SK-N-SH (cell line): ENCODE data around the gene UQCR10. TPM values are rescaled to one million over a fixed set of nuclear protein-coding genes. Genes with fewer than 3 reads are reported as not detected.

Experiments
- CTCF ChIA-PET: fragments of 300-600, 350-600 bp; formaldehyde crosslinking; extraction: SDS; loops from one replicate; lab custom pipeline; 2021; lab: Yijun Ruan, JAX
- POLR2A ChIA-PET: fragments of 350-600 bp; sonication (Branson Sonifier 250); formaldehyde crosslinking; extraction: SDS; loops from one replicate; lab custom pipeline; 2020; ENCODE audit warnings: antibody characterized with exemption, inconsistent platforms; lab: Yijun Ruan, JAX
- DNase-seq: peaks from one replicate; pipeline ENCODE4 v3.0.0; 2012
- H2AFZ ChIP-seq: fragments of 200-600 bp; sonication (generic); 2 replicates; pipeline ENCODE4 v1.8.1; 2016; ENCODE audit warnings: antibody characterized with exemption, mild to moderate bottlenecking, low read depth
- H3F3A ChIP-seq: fragments of 200-600 bp; sonication (generic); replicated peaks from 2 replicates; pipeline ENCODE3; 2016; ENCODE audit warnings: antibody characterized with exemption, mild to moderate bottlenecking; ENCODE audit not compliant: insufficient read depth
- H3K27ac ChIP-seq, 2 experiments: fragments of 200-500 bp in 1 of 2; fragments of 200-600 bp in 1 of 2; sonication (Bioruptor generic) in 1 of 2; sonication (generic), shearing (Covaris generic) in 1 of 2; 2 replicates each; pipeline versions ENCODE4 v1.5.1 to v1.6.1; 2014 to 2016; ENCODE audit warnings: low read depth in 2 of 2, inconsistent platforms in 1 of 2, low read length in 1 of 2, mild to moderate bottlenecking in 1 of 2, mixed read lengths in 1 of 2
- H3K27me3 ChIP-seq: fragments of 200-600 bp; sonication (generic), shearing (Covaris generic); 2 replicates; pipeline ENCODE4 v1.6.1; 2016; ENCODE audit warnings: mixed run types; ENCODE audit not compliant: insufficient read depth
- H3K36me3 ChIP-seq, 2 experiments: fragments of 200-500 bp in 1 of 2; fragments of 200-600 bp in 1 of 2; sonication (Bioruptor generic) in 1 of 2; sonication (generic) in 1 of 2; replicated peaks in 1 of 2; 2 replicates each; pipeline versions ENCODE3 to v1.5.1; 2014 to 2016; ENCODE audit warnings: low read length in 1 of 2, mild to moderate bottlenecking in 1 of 2; ENCODE audit not compliant: insufficient read depth in 2 of 2, control insufficient read depth in 1 of 2
- H3K4me1 ChIP-seq, 2 experiments: fragments of 200-500 bp in 1 of 2; fragments of 200-600 bp in 1 of 2; sonication (Bioruptor generic) in 1 of 2; sonication (generic), shearing (Covaris generic) in 1 of 2; 2 replicates each; pipeline versions ENCODE4 v1.5.1 to v1.6.1; 2014 to 2016; ENCODE audit warnings: low read depth in 1 of 2, low read length in 1 of 2, mixed run types in 1 of 2; ENCODE audit not compliant: insufficient read depth in 2 of 2, control insufficient read depth in 1 of 2
- H3K4me2 ChIP-seq: fragments of 200-600 bp; sonication (generic), shearing (Covaris generic); 2 replicates; pipeline ENCODE4 v1.6.1; 2017; ENCODE audit warnings: mixed run types
- H3K4me3 ChIP-seq, 2 experiments: fragments of 200-500 bp in 1 of 2; fragments of 200-600 bp in 1 of 2; sonication (Bioruptor generic) in 1 of 2; sonication (generic), shearing (Covaris generic) in 1 of 2; 2 replicates each; pipeline versions ENCODE4 v1.5.1 to v1.8.1; 2014 to 2016; ENCODE audit warnings: low read depth in 2 of 2, inconsistent platforms in 1 of 2, low read length in 1 of 2, mild to moderate bottlenecking in 1 of 2, mixed read lengths in 1 of 2, moderate library complexity in 1 of 2
- H3K79me2 ChIP-seq: fragments of 200-600 bp; sonication (generic); 2 replicates; pipeline ENCODE4 v1.8.1; 2017; ENCODE audit warnings: mild to moderate bottlenecking; ENCODE audit not compliant: insufficient read depth
- H3K9ac ChIP-seq: fragments of 200-600 bp; sonication (generic); 2 replicates; pipeline ENCODE4 v1.6.1; 2017; ENCODE audit warnings: mixed run types
- H3K9me2 ChIP-seq: fragments of 200-600 bp; sonication (generic); 2 replicates; pipeline ENCODE4 v1.6.1; 2017; ENCODE audit warnings: mixed run types
- H3K9me3 ChIP-seq: fragments of 200-600 bp; sonication (generic); 2 replicates; pipeline ENCODE4 v1.6.1; 2017; ENCODE audit warnings: mixed run types, mild to moderate bottlenecking, moderate library complexity
- H4K20me1 ChIP-seq: fragments of 200-600 bp; sonication (generic); 2 replicates; pipeline ENCODE4 v1.6.1; 2017; ENCODE audit warnings: mild to moderate bottlenecking, mixed run types; ENCODE audit not compliant: insufficient read depth
- CHD2 ChIP-seq: fragments of 150-350 bp; IDR thresholded peaks from 2 replicates; pipeline ENCODE4 v1.6.1; 2018; ENCODE audit warnings: low read length; ENCODE audit not compliant: partially characterized antibody
- EZH2phosphoT487 ChIP-seq: fragments of 200-600 bp; sonication (generic); IDR thresholded peaks from 2 replicates; pipeline ENCODE4 v1.6.1; 2017; ENCODE audit warnings: low read depth, mixed run types, mild to moderate bottlenecking, antibody characterized with exemption, moderate library complexity, borderline replicate concordance
- FOSL2 ChIP-seq: IDR thresholded peaks from 2 replicates; pipeline ENCODE4 v1.4.0; 2012; ENCODE audit warnings: low read depth, mild to moderate bottlenecking, moderate library complexity, borderline replicate concordance
- GABPA ChIP-seq: IDR thresholded peaks from 2 replicates; pipeline ENCODE4 v1.4.0; 2012; ENCODE audit warnings: low read depth, mild to moderate bottlenecking
- GATA2 ChIP-seq: sonication (generic); formaldehyde crosslinking; IDR thresholded peaks from 2 replicates; pipeline ENCODE4 v1.5.0; 2020; ENCODE audit warnings: mild to moderate bottlenecking, missing genetic modification reagents
- MEF2A ChIP-seq: IDR thresholded peaks from 2 replicates; pipeline ENCODE4 v1.4.0; 2012; ENCODE audit warnings: low read depth, borderline replicate concordance
- MXI1 ChIP-seq: IDR thresholded peaks from 2 replicates; pipeline ENCODE4 v1.6.1; 2012; ENCODE audit warnings: mild to moderate bottlenecking, low read depth, low read length, improper control_type of control experiment
- NFIC ChIP-seq: IDR thresholded peaks from 2 replicates; pipeline ENCODE4 v1.4.0; 2012; ENCODE audit warnings: borderline replicate concordance
- NRF1 ChIP-seq: IDR thresholded peaks from 2 replicates; pipeline ENCODE4 v1.6.1; 2012; ENCODE audit warnings: low read depth, mild to moderate bottlenecking, low read length
- RAD21 ChIP-seq: IDR thresholded peaks from 2 replicates; pipeline ENCODE4 v1.6.1; 2012; ENCODE audit warnings: mild to moderate bottlenecking, low read length
- RCOR1 ChIP-seq: fragments of 150-350 bp; IDR thresholded peaks from 2 replicates; pipeline ENCODE4 v1.6.1; 2017; ENCODE audit warnings: antibody characterized with exemption, low read length
- RFX5 ChIP-seq: IDR thresholded peaks from 2 replicates; pipeline ENCODE4 v1.6.1; 2012; ENCODE audit warnings: mild to moderate bottlenecking, improper control_type of control experiment, low read length
- SMC3 ChIP-seq: IDR thresholded peaks from 2 replicates; pipeline ENCODE4 v1.6.1; 2012; ENCODE audit warnings: low read depth, low read length, improper control_type of control experiment
- TAF1 ChIP-seq: IDR thresholded peaks from 2 replicates; pipeline ENCODE4 v1.6.1; 2012; ENCODE audit warnings: low read depth, mild to moderate bottlenecking, low read length, moderate library complexity, borderline replicate concordance
- YY1 ChIP-seq: IDR thresholded peaks from 2 replicates; pipeline ENCODE4 v1.4.0; 2012; ENCODE audit warnings: low read depth, mild to moderate bottlenecking
- WGBS: methylation state at CpG from one replicate; pipeline ENCODE4 v1.1.6; 2017; ENCODE audit warnings: low lambda C conversion rate; 5-methylcytosine and 5-hydroxymethylcytosine counted together
- polyA plus RNA-seq, 3 experiments: library from polyadenylated mRNA; depleted of rRNA; stranded (reverse); fragments of >200 nt; gene quantifications; 2 replicates each; pipeline ENCODE4 v1.2.3, GENCODE V29; 2012
- TF ChIP-seq, protein P1 (sequence below): IDR thresholded peaks from 2 replicates; pipeline ENCODE4 v1.6.1; 2012; ENCODE audit warnings: mild to moderate bottlenecking, low read depth, low read length, moderate library complexity
- TF ChIP-seq, protein P2 (sequence below): IDR thresholded peaks from 2 replicates; pipeline ENCODE4 v1.4.0; 2012; ENCODE audit warnings: low read depth, borderline replicate concordance
- TF ChIP-seq, protein P3 (sequence below): fragments of 150-350 bp; IDR thresholded peaks from 2 replicates; pipeline ENCODE4 v1.6.1; 2017; ENCODE audit warnings: antibody characterized with exemption, low read length, low read depth, borderline replicate concordance

The UQCR10 gene
- polyA plus RNA-seq, 1 of the 3 experiments (the other 2 are of a cell fraction): 248 TPM

DNA sequence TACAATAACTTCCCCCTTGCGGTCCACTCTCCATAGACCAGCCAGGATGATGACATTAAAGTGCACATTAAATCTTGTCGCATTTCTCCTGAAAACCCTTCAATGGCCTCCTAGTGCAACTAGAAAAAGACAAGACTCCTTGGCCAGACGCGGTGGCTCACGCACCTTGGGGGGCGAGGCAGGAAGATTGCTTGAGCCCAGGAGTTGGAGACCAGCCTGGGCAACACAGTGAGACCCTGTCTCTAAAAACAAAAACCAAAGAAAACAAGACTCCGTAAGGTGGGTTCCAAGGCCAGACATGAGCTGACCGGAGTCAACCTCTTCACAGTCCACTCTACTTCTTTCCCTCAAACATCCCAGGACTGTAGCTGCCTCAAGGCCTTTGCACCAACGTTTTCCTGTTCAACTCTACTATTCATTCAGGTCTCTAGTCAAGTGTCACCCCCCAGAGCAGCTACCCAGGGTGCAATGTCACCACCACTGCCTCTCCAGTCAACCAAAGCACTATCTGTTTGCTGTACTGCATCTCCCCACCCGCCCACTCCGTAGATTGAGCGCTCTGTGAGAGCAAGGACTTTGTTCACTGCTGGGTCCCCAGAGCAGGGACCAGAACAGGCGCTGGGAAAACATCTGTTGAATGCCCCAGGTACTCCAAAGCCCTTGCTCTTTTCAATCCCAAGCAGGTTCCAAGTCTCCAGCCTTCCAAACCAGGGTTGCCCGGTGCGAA lies 1.1 kb upstream of the UQCR10 start:
- peaks cover 10 to 22% of the 10 kb centered on the region in 2 experiments for H3K36me3 ChIP-seq
- peak; percentile 39 for DNase-seq
- ChIA-PET POLR2A (interaction anchor here (0.6 to 1.2 kb wide), 5 partner anchors 16 to 191 kb away, joined by 3 to 4 read pairs (median 3); partner anchors contain the start of gene ASCC2), CTCF (interaction anchor here (1.1 to 1.4 kb wide), 4 partner anchors 23 to 239 kb away, joined by 3 to 6 read pairs (median 4); no protein-coding TSS in a partner anchor)
- H3F3A ChIP-seq: peaks cover 5% of the 10 kb centered on the region
- H4K20me1 ChIP-seq: no peaks in the 10 kb centered on the region
- H3K79me2 ChIP-seq: peaks cover 47% of the 10 kb centered on the region
- TF ChIP-seq GATA2 (no peak), NFIC (no peak), EZH2phosphoT487 (no peak), YY1 (no peak), RFX5 (no peak), NRF1 (no peak), CHD2 (no peak), GABPA (no peak), TAF1 (no peak), MEF2A (no peak), MXI1 (no peak), RCOR1 (no peak), SMC3 (no peak), RAD21 (no peak), FOSL2 (no peak)
- TF ChIP-seq, protein P1, sequence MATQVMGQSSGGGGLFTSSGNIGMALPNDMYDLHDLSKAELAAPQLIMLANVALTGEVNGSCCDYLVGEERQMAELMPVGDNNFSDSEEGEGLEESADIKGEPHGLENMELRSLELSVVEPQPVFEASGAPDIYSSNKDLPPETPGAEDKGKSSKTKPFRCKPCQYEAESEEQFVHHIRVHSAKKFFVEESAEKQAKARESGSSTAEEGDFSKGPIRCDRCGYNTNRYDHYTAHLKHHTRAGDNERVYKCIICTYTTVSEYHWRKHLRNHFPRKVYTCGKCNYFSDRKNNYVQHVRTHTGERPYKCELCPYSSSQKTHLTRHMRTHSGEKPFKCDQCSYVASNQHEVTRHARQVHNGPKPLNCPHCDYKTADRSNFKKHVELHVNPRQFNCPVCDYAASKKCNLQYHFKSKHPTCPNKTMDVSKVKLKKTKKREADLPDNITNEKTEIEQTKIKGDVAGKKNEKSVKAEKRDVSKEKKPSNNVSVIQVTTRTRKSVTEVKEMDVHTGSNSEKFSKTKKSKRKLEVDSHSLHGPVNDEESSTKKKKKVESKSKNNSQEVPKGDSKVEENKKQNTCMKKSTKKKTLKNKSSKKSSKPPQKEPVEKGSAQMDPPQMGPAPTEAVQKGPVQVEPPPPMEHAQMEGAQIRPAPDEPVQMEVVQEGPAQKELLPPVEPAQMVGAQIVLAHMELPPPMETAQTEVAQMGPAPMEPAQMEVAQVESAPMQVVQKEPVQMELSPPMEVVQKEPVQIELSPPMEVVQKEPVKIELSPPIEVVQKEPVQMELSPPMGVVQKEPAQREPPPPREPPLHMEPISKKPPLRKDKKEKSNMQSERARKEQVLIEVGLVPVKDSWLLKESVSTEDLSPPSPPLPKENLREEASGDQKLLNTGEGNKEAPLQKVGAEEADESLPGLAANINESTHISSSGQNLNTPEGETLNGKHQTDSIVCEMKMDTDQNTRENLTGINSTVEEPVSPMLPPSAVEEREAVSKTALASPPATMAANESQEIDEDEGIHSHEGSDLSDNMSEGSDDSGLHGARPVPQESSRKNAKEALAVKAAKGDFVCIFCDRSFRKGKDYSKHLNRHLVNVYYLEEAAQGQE: no peak
- TF ChIP-seq, protein P2, sequence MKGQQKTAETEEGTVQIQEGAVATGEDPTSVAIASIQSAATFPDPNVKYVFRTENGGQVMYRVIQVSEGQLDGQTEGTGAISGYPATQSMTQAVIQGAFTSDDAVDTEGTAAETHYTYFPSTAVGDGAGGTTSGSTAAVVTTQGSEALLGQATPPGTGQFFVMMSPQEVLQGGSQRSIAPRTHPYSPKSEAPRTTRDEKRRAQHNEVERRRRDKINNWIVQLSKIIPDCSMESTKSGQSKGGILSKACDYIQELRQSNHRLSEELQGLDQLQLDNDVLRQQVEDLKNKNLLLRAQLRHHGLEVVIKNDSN: no peak
- TF ChIP-seq, protein P3, sequence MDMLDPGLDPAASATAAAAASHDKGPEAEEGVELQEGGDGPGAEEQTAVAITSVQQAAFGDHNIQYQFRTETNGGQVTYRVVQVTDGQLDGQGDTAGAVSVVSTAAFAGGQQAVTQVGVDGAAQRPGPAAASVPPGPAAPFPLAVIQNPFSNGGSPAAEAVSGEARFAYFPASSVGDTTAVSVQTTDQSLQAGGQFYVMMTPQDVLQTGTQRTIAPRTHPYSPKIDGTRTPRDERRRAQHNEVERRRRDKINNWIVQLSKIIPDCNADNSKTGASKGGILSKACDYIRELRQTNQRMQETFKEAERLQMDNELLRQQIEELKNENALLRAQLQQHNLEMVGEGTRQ: no peak
- TF ChIP-seq, all 33 proteins: peak for 0
- Histone ChIP-seq H3K4me1 (peaks cover 0 to 15% of the 10 kb centered on the region in 2 experiments; a peak in 2 of 4 replicates), H3K9me2 (no peaks in the 10 kb centered on the region), H3K4me3 (peak overlapping the region; percentile 84 to 89), H3K27me3 (no peaks in the 10 kb centered on the region), H3K9me3 (no peaks in the 10 kb centered on the region), H2AFZ (peak overlapping the region; percentile 80), H3K9ac (peak overlapping the region; percentile 91), H3K27ac (peak overlapping the region; percentile 70 to 73; a peak in 3 of 4 replicates), H3K4me2 (peak overlapping the region; percentile 92)
- WGBS: 71% methylated on average over 14 of the region's 15 CpGs
